ENCODE measurements around the gene DICER1.

GRCh38 chr14:95150910-95151309 is 6.4 kb downstream of the DICER1 start:
- TF ChIP-seq HDGF (IDR thresholded peaks at IDR 0.05; ENCODE audit: borderline replicate concordance), result no peak
- TF ChIP-seq SP1 (IDR thresholded peaks at IDR 0.05), result no peak

All from HEK293T (cell line).